B cell (primary cell): ENCODE results near the gene MEAK7.

Experiments used
- CTCF ChIP-seq: fragments of 200-600 bp; IDR thresholded peaks from one replicate; pipeline ENCODE4 v1.8.0; 2022; ENCODE audit warnings: antibody characterized with exemption, mild to moderate bottlenecking
- EZH2 ChIP-seq: IDR thresholded peaks from 2 replicates; pipeline ENCODE4 v1.6.1; 2012; ENCODE audit warnings: borderline replicate concordance, low read depth, mild to moderate bottlenecking, moderate library complexity, low read length; ENCODE audit not compliant: insufficient read depth, poor library complexity, severe bottlenecking

- no peak for TF ChIP-seq CTCF
- no peak for TF ChIP-seq EZH2
These were observed 15.3 kb downstream of the MEAK7 start for GRCh38 chr16:84489131-84489530.
